ENCODE measurements around the gene OR10X1.

The OR10X1 gene, protein sequence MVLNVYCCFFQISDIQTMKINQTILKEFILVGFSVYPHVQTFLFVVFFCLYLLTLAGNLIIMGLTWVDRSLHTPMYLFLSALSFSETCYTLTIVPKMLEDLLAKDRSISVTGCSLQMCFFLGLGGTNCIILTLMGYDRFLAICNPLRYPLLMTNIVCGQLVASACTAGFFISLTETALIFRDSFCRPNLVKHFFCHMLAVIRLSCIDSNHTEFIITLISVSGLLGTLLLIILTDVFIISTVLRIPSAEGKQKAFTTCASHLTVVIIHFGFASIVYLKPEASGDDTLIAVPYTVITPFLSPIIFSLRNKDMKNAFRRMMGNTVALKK

DNA sequence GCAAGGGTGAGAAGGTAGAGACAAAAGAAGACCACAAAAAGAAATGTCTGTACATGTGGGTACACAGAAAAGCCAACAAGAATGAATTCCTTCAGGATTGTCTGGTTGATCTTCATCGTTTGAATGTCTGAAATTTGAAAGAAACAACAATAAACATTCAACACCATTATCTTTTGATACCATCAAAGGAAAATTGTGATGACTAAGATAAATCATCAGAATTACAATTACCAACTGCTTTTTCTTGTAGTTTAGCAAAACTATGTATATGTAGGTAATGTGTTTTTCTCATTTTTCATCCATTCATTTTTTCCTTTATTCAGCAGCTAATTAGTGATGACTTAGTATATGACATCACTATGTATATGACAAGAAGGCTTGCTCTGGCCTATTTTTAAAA, at the start of gene OR10X1:
OR10X1 (minus strand) TSS at position 167 of the 400 bp plus-strand sequence; CDS start at position 167, 0 bp downstream.
- H3K27me3 ChIP-seq (ENCODE audit: insufficient read depth, low read length, poor library complexity): peaks cover 8% of the 10 kb centered on the region
- no peak within 1 kb of the TSS for H2AFZ ChIP-seq (ENCODE audit: low read depth, low read length)
- no peak within 1 kb of the TSS for H3K4me3 ChIP-seq (ENCODE audit: low read depth in 1 of 2, low read length in 2 of 2)
- DNase-seq: no peak
- H3K36me3 ChIP-seq (ENCODE audit: insufficient read depth, low read length): no peaks in the 10 kb centered on the region
- no peak within 1 kb of the TSS for H3K4me2 ChIP-seq (ENCODE audit: insufficient read depth, low read length)
- TF ChIP-seq EZH2 (IDR thresholded peaks at IDR 0.05; ENCODE audit: borderline replicate concordance, low read depth, low read length, severe bottlenecking): no peak
- TF ChIP-seq, protein P1, sequence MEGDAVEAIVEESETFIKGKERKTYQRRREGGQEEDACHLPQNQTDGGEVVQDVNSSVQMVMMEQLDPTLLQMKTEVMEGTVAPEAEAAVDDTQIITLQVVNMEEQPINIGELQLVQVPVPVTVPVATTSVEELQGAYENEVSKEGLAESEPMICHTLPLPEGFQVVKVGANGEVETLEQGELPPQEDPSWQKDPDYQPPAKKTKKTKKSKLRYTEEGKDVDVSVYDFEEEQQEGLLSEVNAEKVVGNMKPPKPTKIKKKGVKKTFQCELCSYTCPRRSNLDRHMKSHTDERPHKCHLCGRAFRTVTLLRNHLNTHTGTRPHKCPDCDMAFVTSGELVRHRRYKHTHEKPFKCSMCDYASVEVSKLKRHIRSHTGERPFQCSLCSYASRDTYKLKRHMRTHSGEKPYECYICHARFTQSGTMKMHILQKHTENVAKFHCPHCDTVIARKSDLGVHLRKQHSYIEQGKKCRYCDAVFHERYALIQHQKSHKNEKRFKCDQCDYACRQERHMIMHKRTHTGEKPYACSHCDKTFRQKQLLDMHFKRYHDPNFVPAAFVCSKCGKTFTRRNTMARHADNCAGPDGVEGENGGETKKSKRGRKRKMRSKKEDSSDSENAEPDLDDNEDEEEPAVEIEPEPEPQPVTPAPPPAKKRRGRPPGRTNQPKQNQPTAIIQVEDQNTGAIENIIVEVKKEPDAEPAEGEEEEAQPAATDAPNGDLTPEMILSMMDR (IDR thresholded peaks at IDR 0.05; ENCODE audit: borderline replicate concordance, extremely low read depth, low read length, poor library complexity, severe bottlenecking): no peak
- no peaks in the 10 kb centered on the region for H3K9me3 ChIP-seq (ENCODE audit: insufficient read depth, low read length, severe bottlenecking)
- H3K9ac ChIP-seq (ENCODE audit: low read depth, low read length): no peak within 1 kb of the TSS
- H3K4me1 ChIP-seq (ENCODE audit: insufficient read depth, low read length): no peaks in the 10 kb centered on the region
- no peaks in the 10 kb centered on the region for H4K20me1 ChIP-seq (ENCODE audit: insufficient read depth, low read length)
- no peak within 1 kb of the TSS for H3K27ac ChIP-seq (ENCODE audit: low read length)
- H3K79me2 ChIP-seq (ENCODE audit: insufficient read depth, low read length): no peaks in the 10 kb centered on the region
- ATAC-seq (ENCODE audit: insufficient read depth, low read depth): no peak

DNA sequence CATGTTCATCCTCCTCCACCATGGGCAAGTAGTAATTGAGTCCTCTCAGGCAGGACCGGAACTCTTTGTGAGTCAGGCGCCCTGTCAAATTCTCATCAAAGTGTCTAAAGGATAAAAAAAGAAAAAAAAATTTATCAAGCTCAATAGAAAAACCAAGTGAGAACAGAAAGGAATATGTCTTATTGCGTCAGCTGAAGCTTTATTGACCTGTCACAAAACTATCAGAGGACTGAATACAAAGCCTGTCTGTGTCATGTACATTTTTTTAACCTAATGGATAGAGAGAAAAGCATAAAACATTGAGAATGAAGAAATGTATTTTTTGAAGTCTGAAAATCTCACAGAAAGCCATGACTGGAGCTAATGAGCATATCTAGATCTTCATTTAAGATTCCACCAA, 34.1 kb upstream of the OR10X1 start:
- Histone ChIP-seq H3K27me3 (ENCODE audit: insufficient read depth, low read length, poor library complexity) (peaks cover 15% of the 10 kb centered on the region), H3K27ac (ENCODE audit: low read length) (no peak overlapping the region), H3K9me3 (ENCODE audit: insufficient read depth, low read length, severe bottlenecking) (no peaks in the 10 kb centered on the region), H2AFZ (ENCODE audit: low read depth, low read length) (no peak overlapping the region), H3K4me2 (ENCODE audit: insufficient read depth, low read length) (no peak overlapping the region), H3K79me2 (ENCODE audit: insufficient read depth, low read length) (no peaks in the 10 kb centered on the region), H3K4me3 (ENCODE audit: low read depth in 1 of 2, low read length in 2 of 2) (no peak overlapping the region), H4K20me1 (ENCODE audit: insufficient read depth, low read length) (no peaks in the 10 kb centered on the region), H3K36me3 (ENCODE audit: insufficient read depth, low read length) (no peaks in the 10 kb centered on the region), H3K9ac (ENCODE audit: low read depth, low read length) (no peak overlapping the region), H3K4me1 (ENCODE audit: insufficient read depth, low read length) (no peaks in the 10 kb centered on the region)
- DNase-seq (no peak), ATAC-seq (ENCODE audit: insufficient read depth, low read depth) (no peak)
- TF ChIP-seq, protein P1 (IDR thresholded peaks at IDR 0.05; ENCODE audit: borderline replicate concordance, extremely low read depth, low read length, poor library complexity, severe bottlenecking): no peak
- no peak for TF ChIP-seq EZH2 (IDR thresholded peaks at IDR 0.05; ENCODE audit: borderline replicate concordance, low read depth, low read length, severe bottlenecking)

DNA sequence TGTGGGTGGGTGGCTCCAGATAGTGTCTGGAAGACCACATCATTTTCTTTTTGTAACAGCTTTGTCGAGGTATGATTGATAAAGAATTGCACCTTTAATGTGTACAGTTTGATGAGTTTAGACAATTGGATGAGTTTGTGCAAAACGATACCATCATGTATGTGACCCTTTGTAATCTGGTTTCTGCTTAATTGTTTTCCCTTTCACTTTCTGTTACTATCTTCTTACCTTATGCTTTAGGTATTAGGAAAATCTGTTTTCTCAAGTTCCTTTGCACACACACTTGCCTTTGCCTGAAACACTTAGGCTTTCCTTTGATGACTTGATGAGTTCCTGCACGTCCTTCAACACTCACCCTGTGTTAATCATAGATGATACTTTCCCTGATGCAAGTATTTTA, 32.2 kb upstream of the OR10X1 start:
- Histone ChIP-seq H3K27me3 (ENCODE audit: insufficient read depth, low read length, poor library complexity) (peaks cover 11% of the 10 kb centered on the region), H3K27ac (ENCODE audit: low read length) (no peak overlapping the region), H3K4me1 (ENCODE audit: insufficient read depth, low read length) (no peaks in the 10 kb centered on the region), H4K20me1 (ENCODE audit: insufficient read depth, low read length) (no peaks in the 10 kb centered on the region), H3K9me3 (ENCODE audit: insufficient read depth, low read length, severe bottlenecking) (no peaks in the 10 kb centered on the region), H3K79me2 (ENCODE audit: insufficient read depth, low read length) (no peaks in the 10 kb centered on the region), H3K4me3 (ENCODE audit: low read depth in 1 of 2, low read length in 2 of 2) (no peak overlapping the region), H3K4me2 (ENCODE audit: insufficient read depth, low read length) (no peak overlapping the region), H3K9ac (ENCODE audit: low read depth, low read length) (no peak overlapping the region), H3K36me3 (ENCODE audit: insufficient read depth, low read length) (no peaks in the 10 kb centered on the region), H2AFZ (ENCODE audit: low read depth, low read length) (no peak overlapping the region)
- ATAC-seq (ENCODE audit: insufficient read depth, low read depth) (no peak), DNase-seq (no peak)
- TF ChIP-seq, protein P1 (IDR thresholded peaks at IDR 0.05; ENCODE audit: borderline replicate concordance, extremely low read depth, low read length, poor library complexity, severe bottlenecking): no peak
- TF ChIP-seq EZH2 (IDR thresholded peaks at IDR 0.05; ENCODE audit: borderline replicate concordance, low read depth, low read length, severe bottlenecking): no peak
